CD14-positive monocyte (primary cell): ENCODE results near the gene MSMO1. TPM values are rescaled to one million over a fixed set of nuclear protein-coding genes. Genes with fewer than 3 reads are reported as not detected.

Experiments used
- DNase-seq, 3 donors: peaks; one replicate each; pipeline ENCODE4 v3.0.0-alpha.2; 2011 to 2022
- H2AFZ ChIP-seq: 2 replicates; pipeline ENCODE4 v1.6.0; 2012; ENCODE audit warnings: mild to moderate bottlenecking, low read depth, low read length, inconsistent platforms; ENCODE audit not compliant: insufficient read depth, poor library complexity, severe bottlenecking
- H3K27ac ChIP-seq, 2 donors: 1 replicate in 1 of 2; 2 replicates in 1 of 2; pipeline ENCODE4 v1.5.1; 2012 to 2013; ENCODE audit warnings: low read length in 2 of 2, control low read depth in 1 of 2, inconsistent platforms in 1 of 2, low read depth in 1 of 2, mild to moderate bottlenecking in 1 of 2
- H3K27me3 ChIP-seq, 2 donors: one replicate each; pipeline versions ENCODE4 v1.6.0 to v1.6.1; 2011 to 2013; ENCODE audit warnings: low read length in 2 of 2; ENCODE audit not compliant: control insufficient read depth in 2 of 2, insufficient read depth in 2 of 2
- H3K36me3 ChIP-seq, 2 donors: replicated peaks in 1 of 2; 1 replicate in 1 of 2; 2 replicates in 1 of 2; pipeline versions ENCODE4 v1.5.1 to v1.6.1; 2012 to 2013; ENCODE audit warnings: low read length in 2 of 2, control low read depth in 1 of 2, inconsistent platforms in 1 of 2, mild to moderate bottlenecking in 1 of 2; ENCODE audit not compliant: insufficient read depth in 2 of 2, control insufficient read depth in 1 of 2
- H3K4me1 ChIP-seq, 2 donors: 1 replicate in 1 of 2; 2 replicates in 1 of 2; pipeline versions ENCODE4 v1.5.1 to v1.6.1; 2012 to 2013; ENCODE audit warnings: low read length in 2 of 2, control low read depth in 1 of 2, inconsistent platforms in 1 of 2, mild to moderate bottlenecking in 1 of 2, moderate library complexity in 1 of 2; ENCODE audit not compliant: insufficient read depth in 2 of 2, control insufficient read depth in 1 of 2
- H3K4me2 ChIP-seq: replicated peaks from 2 replicates; pipeline ENCODE3; 2012; ENCODE audit warnings: low read length, moderate library complexity, mild to moderate bottlenecking; ENCODE audit not compliant: poor library complexity, severe bottlenecking; ENCODE audit errors: extremely low read depth
- H3K4me3 ChIP-seq, 3 experiments: fragments of 200-600 bp in 1 of 3; sonication (generic) in 1 of 3; replicated peaks in 1 of 3; 1 replicate in 2 of 3; 2 replicates in 1 of 3; pipeline ENCODE4 v1.5.1; 2011 to 2013; ENCODE audit warnings: low read length in 3 of 3, mild to moderate bottlenecking in 3 of 3, control low read depth in 2 of 3, low read depth in 2 of 3, inconsistent platforms in 1 of 3, moderate library complexity in 1 of 3
- H3K79me2 ChIP-seq: 2 replicates; pipeline ENCODE4 v1.6.0; 2012; ENCODE audit warnings: mild to moderate bottlenecking, control low read depth, inconsistent platforms, low read length, moderate library complexity; ENCODE audit not compliant: insufficient read depth
- H3K9ac ChIP-seq: 2 replicates; pipeline ENCODE4 v1.6.0; 2017; ENCODE audit warnings: low read length, mild to moderate bottlenecking; ENCODE audit not compliant: insufficient read depth, poor library complexity, severe bottlenecking
- H3K9me3 ChIP-seq, 2 donors: replicated peaks in 1 of 2; 1 replicate in 1 of 2; 2 replicates in 1 of 2; pipeline versions ENCODE4 v1.5.1 to v1.6.1; 2012 to 2013; ENCODE audit warnings: low read length in 2 of 2, control low read depth in 1 of 2; ENCODE audit not compliant: control insufficient read depth in 1 of 2, insufficient read depth in 1 of 2
- H4K20me1 ChIP-seq: 2 replicates; pipeline ENCODE4 v1.6.0; 2012; ENCODE audit warnings: mild to moderate bottlenecking, low read length, control low read depth, moderate library complexity; ENCODE audit not compliant: insufficient read depth
- H3K27ac Mint-ChIP-seq, 7 donors: one replicate each; pipeline ENCODE4 v1.8.0; 2020; ENCODE audit warnings: mild to moderate bottlenecking in 7 of 7, mixed read lengths in 7 of 7, moderate library complexity in 6 of 7, inconsistent platforms in 2 of 7
- H3K27me3 Mint-ChIP-seq, 3 donors: one replicate each; pipeline ENCODE4 v1.8.0; 2021 to 2022; ENCODE audit warnings: low read depth in 3 of 3, mild to moderate bottlenecking in 3 of 3, mixed read lengths in 3 of 3, moderate library complexity in 3 of 3, inconsistent platforms in 1 of 3
- H3K36me3 Mint-ChIP-seq, 2 donors: one replicate each; pipeline ENCODE4 v1.8.0; 2020; ENCODE audit warnings: mixed read lengths in 2 of 2, inconsistent platforms in 1 of 2, mild to moderate bottlenecking in 1 of 2
- H3K4me1 Mint-ChIP-seq: one replicate; pipeline ENCODE4 v1.8.0; 2020; ENCODE audit warnings: mild to moderate bottlenecking, mixed read lengths
- H3K4me3 Mint-ChIP-seq, 2 donors: one replicate each; pipeline ENCODE4 v1.8.0; 2020; ENCODE audit warnings: mild to moderate bottlenecking in 2 of 2, mixed read lengths in 2 of 2, moderate library complexity in 1 of 2
- H3K9me3 Mint-ChIP-seq, 7 donors: one replicate each; pipeline ENCODE4 v1.8.0; 2020 to 2022; ENCODE audit warnings: mixed read lengths in 7 of 7, mild to moderate bottlenecking in 6 of 7, moderate library complexity in 6 of 7, inconsistent platforms in 2 of 7
- CTCF ChIP-seq: fragments of 200-600 bp; IDR thresholded peaks from one replicate; pipeline ENCODE4 v1.8.0; 2022; ENCODE audit warnings: antibody characterized with exemption, mild to moderate bottlenecking
- WGBS: methylation state at CpG from one replicate; pipeline ENCODE4 v1.1.5; 2013; ENCODE audit warnings: missing lambda C conversion rate; ENCODE audit not compliant: insufficient coverage; 5-methylcytosine and 5-hydroxymethylcytosine counted together
- intact Hi-C, 2 donors: fragments of 100-400 bp; cut with micrococcal nuclease; formaldehyde crosslinking; loops; one replicate each; pipeline versions ENCODE4 v1.15.0 to v1.15.1; 2023
- polyA plus RNA-seq, 3 donors: library from polyadenylated mRNA; depleted of rRNA in 1 of 3; unstranded in 2 of 3; stranded (reverse) in 1 of 3; fragments of 300-500 nt in 2 of 3; fragments of >200 nt in 1 of 3; fragmentation: Illumina TruSeq in 2 of 3; gene quantifications; 1 replicate in 2 of 3; 2 replicates in 1 of 3; pipeline ENCODE4 v1.2.3, GENCODE V29; 2012 to 2021

Gene MSMO1
- polyA plus RNA-seq, 3 donors: 3.1 to 7.6 (median 6.0) TPM

GRCh38 chr4:165368567-165368966, 41.1 kb downstream of the MSMO1 start:
- no peak for DNase-seq
- Histone ChIP-seq H2AFZ (no peak overlapping the region), H3K79me2 (no peaks in the 10 kb centered on the region), H3K9ac (no peak overlapping the region), H3K4me2 (no peak overlapping the region), H3K36me3 (no peaks in the 10 kb centered on the region), H4K20me1 (no peaks in the 10 kb centered on the region), H3K9me3 (no peaks in the 10 kb centered on the region), H3K27me3 (no peaks in the 10 kb centered on the region), H3K27ac (no peak overlapping the region), H3K4me3 (no peak overlapping the region), H3K4me1 (no peaks in the 10 kb centered on the region)
- no peak for TF ChIP-seq CTCF
- H3K36me3 Mint-ChIP-seq: no peaks in the 10 kb centered on the region
- intact Hi-C loops: no loop called here
- H3K27me3 Mint-ChIP-seq: no peaks in the 10 kb centered on the region
- 100% methylated on average over 1 of the region's 1 CpG for WGBS
- H3K9me3 Mint-ChIP-seq: peaks cover 0 to 2% (median 0%) of the 10 kb centered on the region in 7 donors
- H3K4me3 Mint-ChIP-seq: no peak overlapping the region
- H3K27ac Mint-ChIP-seq: no peak overlapping the region
- peaks cover 4% of the 10 kb centered on the region for H3K4me1 Mint-ChIP-seq

GRCh38 chr4:165369522-165369921, 42.1 kb downstream of the MSMO1 start:
- Histone ChIP-seq H3K79me2 (no peaks in the 10 kb centered on the region), H3K9ac (no peak overlapping the region), H3K4me2 (no peak overlapping the region), H3K4me3 (no peak overlapping the region), H4K20me1 (no peaks in the 10 kb centered on the region), H2AFZ (no peak overlapping the region), H3K9me3 (no peaks in the 10 kb centered on the region), H3K36me3 (no peaks in the 10 kb centered on the region), H3K27me3 (no peaks in the 10 kb centered on the region), H3K27ac (no peak overlapping the region), H3K4me1 (no peaks in the 10 kb centered on the region)
- H3K27ac Mint-ChIP-seq: no peak overlapping the region
- intact Hi-C loops: no loop called here
- no peaks in the 10 kb centered on the region for H3K36me3 Mint-ChIP-seq
- H3K4me1 Mint-ChIP-seq: peaks cover 4% of the 10 kb centered on the region
- no peak for TF ChIP-seq CTCF
- peak in 2 of 3 donors; percentile 14 to 26 for DNase-seq
- H3K4me3 Mint-ChIP-seq: no peak overlapping the region
- peaks cover 0 to 4% (median under 1%) of the 10 kb centered on the region in 7 donors for H3K9me3 Mint-ChIP-seq
- no CpG with 5 or more reads among the region's 5 CpGs for WGBS
- H3K27me3 Mint-ChIP-seq: no peaks in the 10 kb centered on the region
